Lower lobe of right lung (tissue), 2 donors: ENCODE results near the gene CNTROB. TPM values are rescaled to one million over a fixed set of nuclear protein-coding genes. Genes with fewer than 3 reads are reported as not detected.
"Not testable (repeated sequence)": the region's sequence is repeated elsewhere in the genome, so short reads cannot be mapped to it uniquely, and the experiment has no call there.

Experiments
- ATAC-seq, 2 donors: fragments of 200-7000 bp; cut with Tn5 transposase; one replicate each; pipeline ENCODE4 v1.9.1; 2020 to 2022; ENCODE audit warnings: mild to moderate bottlenecking in 2 of 2, moderate library complexity in 2 of 2
- DNase-seq: peaks from one replicate; pipeline ENCODE4 v3.0.0-alpha.2; 2020
- H3K27ac ChIP-seq: fragments of 200-600 bp; one replicate; pipeline ENCODE4 v1.8.0; 2022
- H3K27me3 ChIP-seq: fragments of 200-600 bp; one replicate; pipeline ENCODE4 v1.8.0; 2022; ENCODE audit warnings: low read depth
- H3K36me3 ChIP-seq: fragments of 200-600 bp; one replicate; pipeline ENCODE4 v1.8.0; 2022; ENCODE audit warnings: mild to moderate bottlenecking
- H3K4me1 ChIP-seq: fragments of 200-600 bp; one replicate; pipeline ENCODE4 v1.8.0; 2022
- H3K4me3 ChIP-seq: fragments of 200-600 bp; one replicate; pipeline ENCODE4 v1.8.0; 2022; ENCODE audit warnings: mild to moderate bottlenecking
- H3K9me3 ChIP-seq: fragments of 200-600 bp; one replicate; pipeline ENCODE4 v1.8.0; 2022
- CTCF ChIP-seq: fragments of 200-600 bp; IDR thresholded peaks from one replicate; pipeline ENCODE4 v1.8.0; 2022; ENCODE audit warnings: antibody characterized with exemption, mild to moderate bottlenecking
- intact Hi-C: fragments of 100-400 bp; cut with DNase I; formaldehyde crosslinking; loops from one replicate; pipeline ENCODE4 v1.11.0; 2022
- total RNA-seq: library from RNA; stranded (reverse); fragmentation: NEBNext Ultra II Directional; extraction: Animal tissue kit (Norgen Biotek cat#: 25700); gene quantifications from one replicate; pipeline ENCODE4 v1.2.1, GENCODE V29; 2021
- donor health status: DM: no; HTN: yes; CAD: no; lungs with severe emphysema.

Gene CNTROB
- total RNA-seq, 1 donor from 2014 or later = 56.2 TPM

- Histone ChIP-seq H3K27me3 (no peaks in the 10 kb centered on the region), H3K36me3 (peaks cover 72% of the 10 kb centered on the region), H3K27ac (no peak overlapping the region), H3K4me1 (no peaks in the 10 kb centered on the region), H3K4me3 (no peak overlapping the region), H3K9me3 (no peaks in the 10 kb centered on the region)
- DNase-seq = no peak
- intact Hi-C loops = no loop called here
- no peak for TF ChIP-seq CTCF
- no peak for ATAC-seq
Observed at GRCh38 chr17:7947651-7948050, 15.6 kb downstream of the CNTROB start.

- Histone ChIP-seq H3K4me1 (no peaks in the 10 kb centered on the region), H3K36me3 (peaks cover 45% of the 10 kb centered on the region), H3K4me3 (no peak overlapping the region), H3K9me3 (no peaks in the 10 kb centered on the region), H3K27me3 (no peaks in the 10 kb centered on the region), H3K27ac (no peak overlapping the region)
- no peak for TF ChIP-seq CTCF
- intact Hi-C loops = no loop called here
- ATAC-seq (no peak), DNase-seq (no peak)
Observed at GRCh38 chr17:7950578-7950977, 18.6 kb downstream of the CNTROB start.

GRCh38 chr17:7951143-7951792 is 19.3 kb downstream of the CNTROB start:
- Histone ChIP-seq H3K9me3 (no peaks in the 10 kb centered on the region), H3K4me3 (peak overlapping the region; percentile 40), H3K27me3 (no peaks in the 10 kb centered on the region), H3K36me3 (peaks cover 38% of the 10 kb centered on the region), H3K4me1 (no peaks in the 10 kb centered on the region), H3K27ac (peak overlapping the region; percentile 53)
- no peak for TF ChIP-seq CTCF
- intact Hi-C loops = no loop called here
- ATAC-seq (peak; percentile 46 to 54), DNase-seq (no peak)

- H3K4me1 ChIP-seq, ATAC-seq, H3K27ac ChIP-seq, H3K27me3 ChIP-seq, DNase-seq, intact Hi-C loops, H3K9me3 ChIP-seq: not testable (repeated sequence)
- H3K4me3 ChIP-seq = peak overlapping the region; percentile 40
- H3K36me3 ChIP-seq = peaks cover 18% of the 10 kb centered on the region
Observed at GRCh38 chr17:7953266-7953665, 21.3 kb downstream of the CNTROB start.

- Histone ChIP-seq H3K4me1 (no peaks in the 10 kb centered on the region), H3K36me3 (no peaks in the 10 kb centered on the region), H3K9me3 (no peaks in the 10 kb centered on the region), H3K27me3 (no peaks in the 10 kb centered on the region), H3K27ac (peak overlapping the region; percentile 47), H3K4me3 (no peak overlapping the region)
- TF ChIP-seq CTCF = no peak
- DNase-seq (no peak), ATAC-seq (peak; percentile 4 to 58)
- intact Hi-C loops = no loop called here
Observed at GRCh38 chr17:7955414-7956227, 23.6 kb downstream of the CNTROB start.
